Activated CD4-positive, alpha-beta T cell treated with anti-CD3 and anti-CD28 coated beads, Interleukin-2, amount 50 U/mL, for 24 hours (primary cell): Measurements from ENCODE around the gene RTL1.

Experiments used
- DNase-seq, 2 donors: peaks; one replicate each; pipeline ENCODE4 v3.0.0-alpha.2; 2020; ENCODE audit warnings: low read depth in 1 of 2, low spot score in 1 of 2

Gene RTL1

DNA sequence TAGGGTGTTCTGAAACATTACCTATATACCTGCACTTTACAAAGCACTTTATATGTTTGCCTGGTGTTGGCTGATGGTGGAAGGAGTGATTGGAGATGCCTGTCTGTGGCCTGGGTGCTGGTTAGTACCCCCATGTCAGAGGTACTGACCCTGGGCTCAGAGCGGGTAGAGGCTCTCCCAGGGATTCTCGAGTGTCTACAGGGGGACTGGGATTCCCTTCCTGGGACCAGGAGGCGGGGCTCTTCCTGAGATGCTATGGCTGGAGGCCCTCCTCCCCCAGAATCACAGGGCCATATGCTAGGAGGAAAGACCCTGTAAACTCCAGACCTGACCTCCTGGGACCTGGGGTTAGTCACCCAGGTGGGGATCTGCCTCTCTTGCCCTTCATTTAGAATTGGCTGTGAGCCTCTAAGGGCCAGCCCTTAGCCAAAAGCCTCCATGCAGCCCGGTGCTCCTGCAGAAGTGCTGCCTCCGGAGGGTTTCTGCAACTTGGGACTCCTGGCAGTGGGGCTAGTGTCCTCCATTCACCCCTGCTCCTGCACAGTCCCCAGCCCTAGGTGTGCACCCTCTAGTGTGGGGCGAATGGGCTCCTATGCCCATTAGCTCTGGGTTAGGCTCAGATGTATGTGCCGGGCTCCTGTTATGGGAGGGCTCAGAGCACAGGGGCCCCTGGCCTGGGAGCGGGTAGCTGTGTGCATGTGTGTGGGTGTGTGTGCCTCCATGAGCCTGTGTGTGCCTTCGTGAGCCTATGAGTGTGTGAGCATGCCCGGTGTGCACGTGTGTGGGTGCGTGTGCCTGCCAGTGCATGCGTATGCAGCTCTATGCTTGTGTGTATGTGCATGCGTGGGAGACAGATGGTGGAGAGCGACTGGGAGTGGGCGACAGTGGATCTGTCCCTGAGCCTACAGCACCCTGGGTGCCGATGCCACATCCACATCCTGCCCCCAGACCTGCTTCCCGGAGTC lies 36.6 kb downstream of the RTL1 start:
- no peak for DNase-seq

DNA sequence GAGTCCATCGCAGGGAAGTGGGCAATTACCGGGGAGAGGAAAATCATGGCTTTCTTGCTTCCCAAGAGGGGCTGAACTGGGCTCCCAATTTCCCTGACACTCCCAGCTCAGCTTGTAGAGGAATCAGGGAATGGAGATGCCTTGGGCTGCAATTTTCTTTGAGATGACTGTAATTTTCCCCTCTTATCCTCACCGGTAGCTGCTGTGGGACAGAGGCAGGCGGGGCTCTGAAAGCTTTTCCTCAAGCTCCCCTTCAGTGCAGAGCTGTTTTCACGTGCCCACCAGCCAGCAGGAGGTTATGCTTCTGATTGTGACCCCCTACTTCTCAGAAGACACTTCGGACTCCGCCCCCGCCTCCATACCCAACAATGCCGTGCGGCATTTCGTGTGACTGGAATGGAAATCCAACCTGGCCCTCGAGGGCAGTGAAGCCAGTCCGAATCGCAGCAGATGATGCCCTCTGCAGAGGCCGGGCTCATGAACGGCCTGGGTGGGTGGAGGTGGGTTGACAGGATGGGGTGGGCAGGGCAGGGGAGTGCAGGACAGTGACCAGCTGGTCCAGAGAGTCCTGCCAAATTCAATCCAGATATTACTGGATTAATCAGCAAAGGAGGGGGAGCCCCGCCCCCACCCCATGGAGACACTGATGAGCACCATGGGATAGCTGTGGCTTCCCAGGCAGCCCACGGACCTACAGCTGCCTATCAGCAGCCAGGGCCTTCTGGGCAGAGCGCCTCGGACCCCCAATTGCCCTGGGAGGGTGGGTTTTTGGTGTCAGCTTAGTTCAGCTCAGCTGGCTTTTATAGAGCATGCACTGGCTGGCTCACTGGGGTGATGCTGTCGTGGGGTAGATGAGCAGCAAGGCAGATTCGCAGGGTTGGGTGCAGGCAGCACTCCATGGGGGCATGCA lies 37.6 kb downstream of the RTL1 start:
- DNase-seq = no peak

DNA sequence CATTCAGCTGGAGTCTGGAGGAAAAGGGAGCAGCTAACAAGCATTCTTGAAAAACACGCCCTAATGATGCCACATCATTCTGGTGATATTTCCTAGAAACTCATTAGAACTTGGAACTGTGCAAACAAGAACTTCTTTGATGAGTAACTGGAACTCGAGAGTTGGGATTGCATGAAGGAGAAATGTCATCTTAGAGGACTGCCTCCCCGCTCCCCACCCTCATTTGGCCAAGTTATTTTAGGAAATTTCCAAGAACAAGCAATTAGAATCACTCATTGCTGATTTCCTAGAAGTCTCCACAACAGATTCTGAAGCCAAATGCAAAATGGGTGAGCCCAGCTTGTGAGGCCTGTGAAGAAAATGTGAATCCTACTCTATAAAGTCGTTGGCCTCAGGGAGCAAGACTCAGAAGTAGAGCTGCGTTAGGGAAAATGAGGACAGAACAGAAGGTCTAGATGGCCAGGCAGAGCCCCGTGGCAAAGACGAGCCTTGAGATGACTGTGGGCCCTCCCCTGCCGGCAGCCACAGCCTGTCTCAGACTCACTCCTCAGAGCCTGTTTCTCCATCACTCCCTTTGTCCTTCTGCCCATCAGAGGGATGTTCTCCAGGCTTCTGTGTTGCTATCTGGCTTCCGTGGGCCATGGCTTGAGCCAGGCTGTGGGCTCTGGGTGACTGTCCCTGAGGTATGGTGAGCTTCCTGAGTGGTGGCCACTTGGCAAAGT lies 38.4 kb downstream of the RTL1 start:
- DNase-seq = no peak

DNA sequence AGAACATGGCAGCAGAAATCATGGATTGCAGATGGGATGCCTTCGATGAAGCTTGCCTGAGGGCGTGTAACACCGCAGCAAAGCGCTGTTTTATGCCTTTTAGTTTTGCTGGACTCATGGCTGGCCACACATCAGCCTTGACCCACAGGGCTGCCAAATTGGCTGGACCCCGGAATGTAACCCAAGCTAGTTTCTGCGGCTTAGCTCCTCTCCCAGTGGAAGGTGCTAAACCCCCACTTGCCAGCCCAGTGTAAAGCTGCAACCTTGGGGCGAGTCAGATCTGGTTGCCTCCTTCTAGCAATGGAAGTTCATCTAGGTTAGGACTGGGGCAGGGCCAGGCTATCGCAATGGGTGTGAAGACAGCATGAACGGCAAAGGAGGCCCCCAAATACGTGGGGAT lies 39.3 kb downstream of the RTL1 start:
- DNase-seq = no peak

DNA sequence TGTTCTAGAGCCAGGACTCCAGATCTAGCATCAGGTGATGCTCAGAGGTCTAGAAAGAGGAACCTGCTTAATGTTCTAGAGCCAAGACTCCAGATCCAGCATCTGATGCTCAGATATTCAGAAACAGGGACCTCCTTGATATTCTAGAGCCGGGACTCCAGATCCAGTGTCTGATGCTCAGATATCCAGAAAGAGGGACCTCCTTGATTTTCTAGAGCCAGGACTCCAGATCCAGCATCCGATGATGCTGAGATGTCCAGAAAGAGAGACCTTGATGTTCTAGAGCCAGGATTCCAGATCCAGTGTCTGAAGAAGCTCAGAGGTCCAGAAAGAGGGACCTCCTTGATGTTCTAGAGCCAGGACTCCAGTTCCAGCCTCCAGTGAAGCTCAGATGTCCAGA lies 40.7 kb downstream of the RTL1 start:
- DNase-seq = no peak

DNA sequence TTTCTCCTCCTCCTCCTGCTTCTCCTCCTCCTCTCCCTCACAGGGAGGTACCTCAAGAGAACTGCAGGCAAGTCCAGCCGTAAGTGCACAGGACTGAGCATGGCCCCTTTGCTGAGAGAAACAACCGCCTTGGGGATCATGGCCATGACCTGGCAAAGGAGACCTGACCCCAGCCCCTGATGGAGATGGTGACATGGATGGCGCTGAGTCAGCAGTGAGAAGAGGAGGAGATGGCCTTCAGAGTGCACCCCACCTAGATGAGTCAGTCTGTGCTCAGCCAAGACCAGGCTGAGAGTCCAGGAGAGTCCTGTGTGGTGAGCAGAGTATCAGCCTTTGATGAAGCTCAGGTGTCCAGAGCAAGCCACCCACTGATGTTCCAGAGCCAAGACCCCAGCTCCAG lies 41.2 kb downstream of the RTL1 start:
- no peak for DNase-seq

DNA sequence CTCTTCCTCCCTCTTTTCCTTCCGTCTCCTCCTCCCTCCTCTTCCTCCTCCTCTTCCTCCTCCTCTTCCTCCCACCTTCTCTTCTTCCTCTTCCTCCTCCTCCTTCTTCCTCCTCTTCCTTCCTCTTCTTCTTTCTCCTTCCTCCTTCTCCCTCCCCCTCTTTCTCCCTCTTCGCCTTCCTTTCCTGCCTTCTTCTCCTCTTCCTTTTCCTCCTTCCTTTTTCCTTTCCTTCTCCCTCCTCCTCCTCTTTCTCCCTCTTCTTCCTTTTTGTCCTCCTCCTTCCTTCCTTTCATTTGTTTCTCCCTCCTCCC lies 41.6 kb downstream of the RTL1 start:
- no peak for DNase-seq

DNA sequence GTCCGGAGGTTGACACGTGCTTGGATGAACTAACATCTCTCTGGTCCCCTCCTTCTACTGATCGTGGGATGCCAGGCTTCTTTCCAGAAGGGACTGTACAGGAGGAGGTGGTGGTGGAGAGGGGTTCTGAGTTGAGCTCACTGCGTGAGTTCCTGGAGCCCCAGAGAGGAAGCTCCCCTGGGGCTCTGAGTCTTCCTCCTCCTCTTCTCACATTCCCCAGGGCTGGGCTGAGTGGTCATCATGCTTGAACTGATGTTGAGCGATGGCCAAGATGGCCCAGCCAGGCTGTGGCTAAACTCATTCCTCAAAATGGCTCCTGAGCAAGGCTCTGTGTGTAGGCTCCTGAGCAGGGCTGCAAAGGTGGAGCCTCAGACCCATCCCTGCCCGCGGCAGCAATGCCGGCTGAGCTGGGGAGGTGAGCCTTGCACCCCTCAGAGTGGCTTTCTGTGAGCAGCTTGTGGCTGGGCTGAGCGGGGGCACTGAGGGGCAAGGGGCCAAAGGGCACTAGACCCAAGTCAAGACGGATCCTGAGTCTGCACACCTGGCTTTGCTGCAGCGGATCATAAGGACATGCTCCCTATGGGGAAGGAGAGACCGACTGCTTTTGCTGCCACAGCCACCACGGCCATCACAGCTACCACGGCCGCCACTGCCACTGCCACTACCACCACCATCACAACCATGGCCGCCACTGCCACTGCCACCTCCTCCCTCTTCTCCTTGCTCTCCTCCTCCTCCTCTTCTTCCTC lies 42.2 kb downstream of the RTL1 start:
- no peak for DNase-seq

DNA sequence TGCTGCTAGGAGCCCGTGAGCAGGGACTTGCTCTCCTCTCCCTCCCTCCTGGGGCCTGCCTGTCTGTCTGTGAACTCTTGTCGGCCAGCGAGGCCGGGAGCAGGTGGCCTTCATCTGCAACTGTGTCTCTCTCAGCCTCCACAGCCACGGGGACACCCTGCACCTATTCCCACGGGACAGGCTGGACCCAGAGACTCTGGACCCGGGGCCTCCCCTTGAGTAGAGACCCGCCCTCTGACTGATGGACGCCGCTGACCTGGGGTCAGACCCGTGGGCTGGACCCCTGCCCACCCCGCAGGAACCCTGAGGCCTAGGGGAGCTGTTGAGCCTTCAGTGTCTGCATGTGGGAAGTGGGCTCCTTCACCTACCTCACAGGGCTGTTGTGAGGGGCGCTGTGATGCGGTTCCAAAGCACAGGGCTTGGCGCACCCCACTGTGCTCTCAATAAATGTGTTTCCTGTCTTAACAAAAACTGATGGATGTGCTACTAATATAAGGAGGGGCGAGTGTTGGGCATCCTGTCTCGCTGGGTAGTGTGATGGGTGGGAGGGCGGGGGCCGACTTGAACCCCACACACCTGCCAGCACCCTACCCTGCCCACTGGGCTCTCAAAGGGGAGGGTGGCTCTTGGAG lies 42.9 kb downstream of the RTL1 start:
- DNase-seq = no peak

DNA sequence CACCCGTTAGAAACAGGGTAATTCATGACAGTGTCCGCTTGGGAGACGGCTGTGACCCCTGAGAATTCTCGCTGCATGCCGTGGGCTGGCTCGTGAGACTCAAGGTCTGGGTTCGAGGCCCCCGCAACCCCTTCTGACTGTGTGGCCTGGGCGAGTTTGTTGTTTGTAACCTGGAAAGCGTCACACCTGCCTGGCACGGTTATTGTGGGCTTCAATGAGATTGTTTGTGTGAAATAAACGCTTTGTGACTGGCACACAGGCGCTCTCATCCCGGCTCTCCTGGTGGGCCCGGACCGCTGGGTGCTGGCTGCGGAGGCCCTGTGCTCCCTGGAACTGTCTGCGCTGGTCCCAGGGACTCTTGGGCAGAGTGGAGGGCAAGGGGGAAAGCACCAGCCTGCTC lies 43.7 kb downstream of the RTL1 start:
- DNase-seq = no peak

DNA sequence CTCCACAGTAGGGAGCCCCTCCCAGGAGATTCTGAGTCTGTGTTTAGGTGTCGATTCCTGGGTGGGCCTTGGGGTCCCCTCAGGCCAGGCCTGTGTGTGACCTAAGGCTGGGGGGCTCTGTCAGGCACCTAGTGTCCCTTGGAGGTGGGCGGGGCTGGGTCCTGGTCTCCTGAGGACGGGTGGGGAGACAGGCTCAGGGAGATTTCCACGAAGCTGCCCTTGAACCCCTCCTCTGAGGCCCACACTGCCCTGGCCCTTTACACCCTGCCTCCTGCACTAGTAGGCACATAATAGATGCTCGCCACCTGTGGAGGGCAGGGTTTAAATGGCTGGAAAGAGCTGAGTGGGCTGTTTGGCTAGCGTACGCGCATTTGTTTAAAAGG lies 44.7 kb downstream of the RTL1 start:
- DNase-seq = no peak

DNA sequence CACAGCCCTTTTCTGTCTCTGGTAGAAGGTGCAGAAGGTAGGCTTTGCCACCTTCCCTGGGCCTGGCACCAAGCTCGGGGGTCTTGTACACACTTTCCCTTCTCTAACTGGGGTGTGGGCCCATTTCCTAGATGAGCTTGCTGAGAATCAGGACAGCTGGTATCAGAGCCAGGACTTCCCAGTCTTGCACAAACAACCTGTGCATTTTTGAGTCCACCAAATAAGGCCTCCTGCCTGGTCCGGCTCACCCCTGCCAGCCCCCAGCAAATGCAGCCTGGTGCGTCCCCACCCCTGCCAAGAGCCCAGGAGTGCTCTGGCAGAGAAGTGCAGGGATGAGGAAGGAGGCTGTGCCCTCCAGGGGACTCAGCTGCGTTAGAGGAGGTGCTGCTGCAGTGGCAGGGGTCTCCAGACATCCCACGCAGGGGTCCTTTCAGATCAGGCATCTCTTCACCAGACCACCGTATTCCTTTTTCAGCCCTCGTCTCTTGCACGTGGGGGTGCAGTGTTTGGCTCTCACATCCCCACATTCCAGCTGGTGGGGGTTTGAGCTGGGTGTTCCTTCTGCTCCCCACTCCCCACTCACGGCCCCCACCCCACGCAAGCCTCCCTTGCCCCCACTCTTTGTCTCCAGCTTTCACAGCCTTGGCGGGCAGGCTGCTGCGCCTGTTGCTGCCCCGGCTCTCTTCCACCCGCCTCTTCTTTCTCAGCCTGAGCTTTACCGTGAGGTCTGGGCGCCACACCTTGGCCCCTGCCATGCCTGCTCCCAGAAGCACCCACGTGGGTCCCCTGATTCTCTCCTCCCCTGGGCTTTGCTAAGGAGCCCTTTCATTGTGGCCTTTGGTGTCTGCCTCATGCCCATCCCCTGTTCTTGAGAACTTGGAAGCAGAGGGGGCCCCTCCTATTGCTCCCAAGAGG lies 45.3 kb downstream of the RTL1 start:
- DNase-seq = no peak

DNA sequence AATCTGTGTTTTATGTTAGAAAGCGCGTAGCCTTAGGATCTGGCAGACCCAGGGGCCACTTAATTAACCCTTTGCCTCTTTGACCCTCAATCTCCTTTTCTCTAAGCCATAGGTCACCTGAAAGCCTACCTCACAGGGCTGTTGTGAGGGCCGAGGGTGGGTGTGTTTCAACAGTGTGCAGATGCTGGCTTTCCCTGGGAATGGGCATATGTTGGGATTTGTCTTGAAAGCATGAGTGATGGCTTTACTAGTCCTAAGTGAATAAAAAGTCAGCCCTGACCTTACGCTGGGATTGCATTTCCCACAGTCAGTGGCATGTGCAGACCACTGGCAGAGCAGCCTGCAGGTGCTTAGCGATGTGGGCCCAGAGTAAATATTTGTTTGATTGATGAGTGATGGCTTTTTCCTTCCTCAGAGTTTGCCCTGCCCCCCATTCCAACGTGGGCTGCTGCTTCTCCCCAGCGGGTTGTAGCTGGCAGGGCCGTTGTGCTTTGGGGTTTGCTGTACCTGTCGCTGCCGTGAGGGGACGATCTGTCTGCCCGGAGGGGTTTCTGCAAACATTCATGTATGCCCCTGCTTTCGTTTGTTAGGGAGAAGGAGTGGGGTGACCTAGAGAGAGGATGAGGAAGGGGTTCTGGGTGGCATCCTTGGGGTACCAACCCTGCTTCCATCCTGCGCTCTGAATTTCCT lies 46.1 kb downstream of the RTL1 start:
- DNase-seq = no peak

DNA sequence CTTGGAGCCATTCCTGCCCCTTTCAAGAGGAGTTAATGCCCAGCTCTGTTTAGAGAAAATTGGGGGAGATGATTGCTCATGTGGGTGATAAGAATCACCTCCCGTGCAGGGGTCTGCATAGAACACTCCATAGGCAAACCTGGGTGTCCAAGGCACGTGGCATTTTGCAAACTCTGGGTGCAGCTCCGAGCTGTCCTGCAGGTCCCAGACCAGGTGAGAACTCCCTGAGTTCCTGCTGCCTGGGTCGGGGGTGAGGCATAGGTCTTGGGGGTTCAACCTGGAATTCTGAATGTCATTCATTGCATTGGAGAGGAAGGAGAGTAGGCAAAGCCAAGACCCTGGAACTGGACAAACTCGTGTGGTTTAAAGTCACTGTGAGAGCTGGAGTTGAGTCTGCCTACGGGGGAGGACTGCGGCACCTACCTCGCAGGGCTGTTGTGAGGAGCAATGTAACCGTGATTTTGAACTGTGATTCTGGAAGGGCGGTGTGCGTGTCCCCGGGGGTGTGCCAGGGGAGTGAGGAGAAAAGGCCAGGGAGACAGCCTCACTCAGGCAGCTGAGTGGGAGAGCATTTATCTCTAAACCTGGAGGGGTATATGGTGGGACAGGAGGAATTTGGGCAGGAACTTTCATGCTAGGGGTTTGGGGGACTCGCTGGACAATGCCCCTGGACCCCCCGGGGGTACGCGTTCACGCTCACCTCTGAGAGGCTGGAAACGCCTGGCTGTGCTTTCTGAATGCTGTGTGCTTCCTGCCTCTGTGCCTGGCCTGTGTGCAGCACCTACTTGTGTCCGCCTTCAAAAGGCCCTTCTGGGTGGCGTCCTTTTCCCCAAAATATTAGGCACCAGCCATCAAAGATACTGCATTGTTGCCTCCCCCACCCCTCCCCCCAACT lies 47.2 kb downstream of the RTL1 start:
- DNase-seq = no peak

DNA sequence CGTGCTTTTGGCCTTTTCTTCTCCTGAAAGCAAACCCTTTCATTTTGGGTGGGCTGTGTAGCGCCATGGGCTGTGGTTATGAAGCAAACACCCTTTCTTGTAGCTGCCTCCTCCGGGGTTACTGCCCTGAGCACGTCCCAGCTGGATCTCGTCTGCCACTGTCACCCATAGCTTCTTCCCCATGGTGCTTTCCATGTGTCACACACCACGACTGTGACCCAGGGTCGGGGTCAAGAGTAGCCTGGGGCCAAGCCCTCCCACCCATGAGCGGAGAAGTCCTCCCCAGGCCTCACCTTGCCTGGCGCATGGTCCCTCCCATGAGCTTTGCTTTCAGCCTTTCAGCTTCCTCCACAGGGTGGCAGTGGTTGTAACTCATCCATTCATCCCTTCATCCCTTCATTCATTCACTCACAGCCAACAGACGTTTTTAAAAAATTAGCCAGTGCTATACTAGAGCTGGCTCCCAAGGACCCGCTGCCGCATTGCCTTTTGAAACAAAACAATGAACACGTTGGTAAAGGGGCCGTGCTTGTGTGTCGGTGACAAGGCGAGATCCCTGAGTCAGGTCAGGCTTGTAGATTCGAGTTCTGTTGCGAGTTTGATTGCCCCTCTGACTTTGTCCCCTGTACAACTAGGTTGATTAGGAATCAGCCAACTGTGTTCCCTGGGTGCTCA lies 48.1 kb downstream of the RTL1 start:
- DNase-seq = no peak

DNA sequence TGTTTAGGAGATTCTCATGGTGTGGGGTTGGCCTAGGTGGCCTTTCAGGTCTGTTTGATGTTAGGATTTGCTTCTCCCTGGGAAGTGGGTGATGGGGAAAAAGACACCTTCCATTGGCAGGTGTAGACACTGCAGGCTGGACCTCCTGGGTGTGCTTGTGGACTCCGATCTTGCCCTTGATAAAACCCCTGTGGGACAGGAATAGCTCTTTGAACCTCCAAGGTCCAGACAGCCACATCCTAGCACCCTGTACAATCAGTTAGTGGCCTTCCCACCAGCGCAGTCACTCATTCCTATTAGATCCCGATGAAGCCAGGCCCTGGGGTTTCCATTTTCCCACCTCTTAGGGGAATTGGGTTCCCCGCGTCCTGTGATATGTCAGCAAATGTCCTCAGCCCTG lies 49.1 kb downstream of the RTL1 start:
- DNase-seq = no peak

DNA sequence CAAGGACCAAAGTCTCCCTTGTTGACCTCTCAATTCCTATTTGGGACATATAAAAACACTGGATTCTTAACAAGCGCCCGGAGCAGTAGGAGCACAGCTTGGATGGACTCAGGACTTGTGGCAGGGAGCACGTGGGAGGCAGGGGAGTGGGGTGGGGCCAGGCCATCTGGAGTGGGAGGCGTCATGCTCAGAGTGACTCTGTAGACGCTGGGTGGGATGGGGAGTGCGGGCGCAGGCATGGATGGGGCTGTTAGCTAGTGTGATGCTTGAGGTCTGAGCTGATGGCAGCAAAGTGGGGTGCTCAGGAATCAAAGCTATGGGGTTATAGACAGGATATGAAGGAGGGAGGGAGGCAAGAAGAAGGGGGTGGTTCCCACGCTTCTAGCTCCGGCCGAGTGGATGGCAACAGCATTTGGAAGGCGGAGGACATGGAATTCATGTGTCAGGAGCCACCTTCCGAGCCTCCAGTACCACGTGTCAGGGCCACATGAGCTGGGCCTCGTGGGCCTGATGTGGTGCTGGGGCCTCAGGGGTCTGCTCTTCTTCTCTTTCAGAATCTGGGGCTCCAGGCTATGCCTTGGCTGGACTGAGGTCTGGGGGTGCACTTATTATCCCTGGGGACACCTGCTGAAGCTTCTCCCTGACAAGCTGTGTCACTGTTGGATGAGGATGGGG lies 51.4 kb downstream of the RTL1 start:
- DNase-seq = no peak
